Stomach (tissue), 9 donors: Measurements from ENCODE around the gene ASIC2. TPM values are rescaled to one million over a fixed set of nuclear protein-coding genes. Genes with fewer than 3 reads are reported as not detected.

Experiments used
- DNase-seq, 2 donors: peaks; one replicate each; pipeline versions ENCODE4 v3.0.0 to v3.0.0-alpha.2; 2013 to 2019
- H3K27ac ChIP-seq, 5 donors: fragments of 200-600 bp in 4 of 5; sonication (generic) in 4 of 5; one replicate each; pipeline ENCODE4 v1.5.1; 2013 to 2019; ENCODE audit warnings: mild to moderate bottlenecking in 1 of 5, moderate library complexity in 1 of 5
- H3K27me3 ChIP-seq, 3 donors: fragments of 200-600 bp; sonication (generic); one replicate each; pipeline ENCODE4 v1.5.1; 2017 to 2019; ENCODE audit warnings: mixed run types in 1 of 3
- H3K36me3 ChIP-seq, 4 donors: fragments of 200-600 bp; sonication (generic); 1 replicate in 3 of 4; 2 replicates in 1 of 4; pipeline ENCODE4 v1.5.1; 2016 to 2019
- H3K4me1 ChIP-seq, 4 donors: fragments of 200-600 bp; sonication (generic); one replicate each; pipeline ENCODE4 v1.5.1; 2016 to 2019
- H3K4me3 ChIP-seq, 4 donors: fragments of 200-600 bp; sonication (generic) in 3 of 4; one replicate each; pipeline ENCODE4 v1.5.1; 2016 to 2019; ENCODE audit warnings: mild to moderate bottlenecking in 1 of 4
- H3K9me3 ChIP-seq, 4 donors: fragments of 200-600 bp; sonication (generic); one replicate each; pipeline ENCODE4 v1.5.1; 2016 to 2019
- CTCF ChIP-seq, 7 experiments: fragments of 450-650 bp in 4 of 7; fragments of 200-600 bp in 3 of 7; sonication (generic) in 3 of 7; IDR thresholded peaks; one replicate each; pipeline ENCODE4 v1.5.1; 2016 to 2019; ENCODE audit warnings: antibody characterized with exemption in 7 of 7, control low read depth in 2 of 7, mild to moderate bottlenecking in 1 of 7
- EP300 ChIP-seq: sonication (generic); formaldehyde crosslinking; IDR thresholded peaks from one replicate; pipeline ENCODE4 v1.6.1; 2017; ENCODE audit warnings: antibody characterized with exemption
- POLR2A ChIP-seq, 4 donors: fragments of 450-650 bp; IDR thresholded peaks; one replicate each; pipeline ENCODE4 v1.6.1; 2016; ENCODE audit warnings: antibody characterized with exemption in 4 of 4, control low read depth in 2 of 4, mild to moderate bottlenecking in 1 of 4, moderate library complexity in 1 of 4
- POLR2AphosphoS5 ChIP-seq, 3 donors: sonication (generic); formaldehyde crosslinking; IDR thresholded peaks; one replicate each; pipeline ENCODE4 v1.6.1; 2016; ENCODE audit warnings: antibody characterized with exemption in 3 of 3
- WGBS, 5 donors: extraction: QIAGEN DNeasy Blood & Tissue Kit in 3 of 5; methylation state at CpG; one replicate each; pipeline versions ENCODE4 v1.1.5 to v1.1.7; 2013 to 2018; 5-methylcytosine and 5-hydroxymethylcytosine counted together
- intact Hi-C: fragments of 100-400 bp; cut with DNase I; formaldehyde crosslinking; loops from one replicate; pipeline ENCODE4 v1.15.1; 2023; ENCODE audit warnings: low total_unique reads
- polyA plus RNA-seq, 3 donors: library from polyadenylated mRNA; stranded (reverse); fragments of 200-250 nt; gene quantifications; one replicate each; pipeline ENCODE4 v1.2.3, GENCODE V29; 2013
- total RNA-seq, 5 donors: library from RNA; depleted of rRNA; stranded (reverse); fragments of >200 nt; gene quantifications; one replicate each; pipeline versions ENCODE4 v1.1.0 to v1.2.3, GENCODE V29; 2014 to 2016
- donor health status: healthy with polysubstance abuse.
- donor health status: Bipolar disorder and iron deficiency.
- donor health status: healthy.

Gene ASIC2
- total and polyA plus RNA-seq, 8 donors = 0.13 to 0.18 TPM; not detected in 6

- H3K27ac ChIP-seq = no peak overlapping the region
- intact Hi-C loops = no loop called here
- TF ChIP-seq CTCF (IDR thresholded peaks at IDR 0.05) (no peak), POLR2AphosphoS5 (IDR thresholded peaks at IDR 0.05) (no peak), EP300 (no peak), POLR2A (IDR thresholded peaks at IDR 0.05) (no peak)
- DNase-seq = no peak
- no peaks in the 10 kb centered on the region for H3K9me3 ChIP-seq
- no peaks in the 10 kb centered on the region for H3K27me3 ChIP-seq
- no peak overlapping the region for H3K4me3 ChIP-seq
- WGBS, 5 donors = 82 to 93% (median 89%) methylated on average over 5 of the region's 5 CpGs
- no peaks in the 10 kb centered on the region for H3K4me1 ChIP-seq
- H3K36me3 ChIP-seq = no peaks in the 10 kb centered on the region
Measured at GRCh38 chr17:33151565-33151964, 141.5 kb downstream of the ASIC2 start.

- intact Hi-C loops = no loop called here
Measured at GRCh38 chr17:33145941-33146340, 147.2 kb downstream of the ASIC2 start.

GRCh38 chr17:33144837-33145236 lies 148.3 kb downstream of the ASIC2 start:
- no peak overlapping the region for H3K27ac ChIP-seq

More at GRCh38 chr17:33145941-33146340, 147.2 kb downstream of the ASIC2 start:
- 73 to 88% (median 75%) methylated on average over 4 of the region's 4 CpGs for WGBS, 5 donors
- no peak for DNase-seq
- no peaks in the 10 kb centered on the region for H3K9me3 ChIP-seq
- peaks cover 0 to 14% (median 0%) of the 10 kb centered on the region in 3 donors for H3K27me3 ChIP-seq
- H3K27ac ChIP-seq = no peak overlapping the region
- no peaks in the 10 kb centered on the region for H3K4me1 ChIP-seq
- H3K4me3 ChIP-seq = no peak overlapping the region
- no peaks in the 10 kb centered on the region for H3K36me3 ChIP-seq
- no peak for TF ChIP-seq CTCF (IDR thresholded peaks at IDR 0.05)
- TF ChIP-seq POLR2AphosphoS5 (IDR thresholded peaks at IDR 0.05) = no peak
- no peak for TF ChIP-seq POLR2A (IDR thresholded peaks at IDR 0.05)
- no peak for TF ChIP-seq EP300

GRCh38 chr17:33142705-33143299 lies 150.3 kb downstream of the ASIC2 start:
- TF ChIP-seq EP300 = no peak
- no peak for TF ChIP-seq POLR2A (IDR thresholded peaks at IDR 0.05)
- TF ChIP-seq CTCF (IDR thresholded peaks at IDR 0.05) = no peak
- no peak for TF ChIP-seq POLR2AphosphoS5 (IDR thresholded peaks at IDR 0.05)
- H3K36me3 ChIP-seq = no peaks in the 10 kb centered on the region
- intact Hi-C loops = no loop called here
- no peaks in the 10 kb centered on the region for H3K4me1 ChIP-seq
- H3K27ac ChIP-seq = no peak overlapping the region
- H3K9me3 ChIP-seq = no peaks in the 10 kb centered on the region
- DNase-seq = peak in 1 of 2 donors; percentile 68
- WGBS, 5 donors = 55 to 66% (median 62%) methylated on average over 3 of the region's 3 CpGs
- H3K27me3 ChIP-seq = peaks cover 0 to 22% (median 0%) of the 10 kb centered on the region in 3 donors
- H3K4me3 ChIP-seq = no peak overlapping the region

More at GRCh38 chr17:33144837-33145236, 148.3 kb downstream of the ASIC2 start:
- TF ChIP-seq CTCF (IDR thresholded peaks at IDR 0.05) (no peak), EP300 (no peak), POLR2AphosphoS5 (IDR thresholded peaks at IDR 0.05) (no peak), POLR2A (IDR thresholded peaks at IDR 0.05) (no peak)
- intact Hi-C loops = no loop called here
- Histone ChIP-seq H3K9me3 (no peaks in the 10 kb centered on the region), H3K4me1 (no peaks in the 10 kb centered on the region), H3K27me3 (peaks cover 0 to 17% (median 0%) of the 10 kb centered on the region in 3 donors), H3K36me3 (no peaks in the 10 kb centered on the region), H3K4me3 (no peak overlapping the region)
- no peak for DNase-seq
- 60 to 92% (median 82%) methylated on average over 2 of the region's 2 CpGs for WGBS, 5 donors
